Osteoblast (primary cell): ENCODE data around the gene C9. TPM values are rescaled to one million over a fixed set of nuclear protein-coding genes. Genes with fewer than 3 reads are reported as not detected.

ENCODE experiments used
- DNase-seq: peaks from one replicate; pipeline ENCODE4 v3.0.0; 2011; ENCODE audit warnings: low spot score, mixed read lengths; ENCODE audit not compliant: insufficient read length; ENCODE audit errors: missing footprints
- H2AFZ ChIP-seq: 2 replicates; pipeline ENCODE4 v1.6.0; 2011; ENCODE audit warnings: mild to moderate bottlenecking, low read length
- H3K27ac ChIP-seq: 2 replicates; pipeline ENCODE4 v1.5.1; 2011; ENCODE audit warnings: mild to moderate bottlenecking, low read depth, low read length, moderate library complexity
- H3K27me3 ChIP-seq: 2 replicates; pipeline ENCODE4 v1.6.0; 2012; ENCODE audit warnings: mild to moderate bottlenecking, control low read depth, inconsistent platforms, low read length, moderate library complexity; ENCODE audit not compliant: insufficient read depth
- H3K36me3 ChIP-seq: 2 replicates; pipeline ENCODE4 v1.5.1; 2011; ENCODE audit warnings: mild to moderate bottlenecking, low read length, control low read depth, moderate library complexity; ENCODE audit not compliant: insufficient read depth
- H3K4me1 ChIP-seq: 2 replicates; pipeline ENCODE4 v1.5.1; 2011; ENCODE audit warnings: mild to moderate bottlenecking, low read length, control low read depth, moderate library complexity; ENCODE audit not compliant: insufficient read depth
- H3K4me2 ChIP-seq: 2 replicates; pipeline ENCODE4 v1.6.0; 2011; ENCODE audit warnings: mild to moderate bottlenecking, low read length; ENCODE audit not compliant: insufficient read depth
- H3K4me3 ChIP-seq: fragments of 200-600 bp; sonication (generic); 3 replicates; pipeline ENCODE4 v1.5.1; 2012; ENCODE audit warnings: mild to moderate bottlenecking, low read length, inconsistent platforms; ENCODE audit not compliant: insufficient read depth
- H3K79me2 ChIP-seq: 2 replicates; pipeline ENCODE4 v1.6.0; 2012; ENCODE audit warnings: mild to moderate bottlenecking, low read length, control low read depth, inconsistent platforms; ENCODE audit not compliant: insufficient read depth
- H3K9me3 ChIP-seq: 2 replicates; pipeline ENCODE4 v1.5.1; 2011; ENCODE audit warnings: low read depth, low read length, control low read depth
- H4K20me1 ChIP-seq: 2 replicates; pipeline ENCODE4 v1.6.0; 2012; ENCODE audit warnings: mild to moderate bottlenecking, low read length, control low read depth; ENCODE audit not compliant: insufficient read depth
- total RNA-seq: library from RNA; depleted of rRNA; stranded (reverse); fragments of >200 nt; gene quantifications from 2 replicates; pipeline ENCODE4 v1.2.3, GENCODE V29; 2012
- TF ChIP-seq, protein P1 (sequence below): IDR thresholded peaks from 2 replicates; pipeline ENCODE4 v1.5.1; 2011; ENCODE audit warnings: mild to moderate bottlenecking, low read depth, low read length, moderate library complexity; ENCODE audit errors: extremely low read depth

Gene C9
- total RNA-seq, 1 donor, result 0.36 TPM

DNA sequence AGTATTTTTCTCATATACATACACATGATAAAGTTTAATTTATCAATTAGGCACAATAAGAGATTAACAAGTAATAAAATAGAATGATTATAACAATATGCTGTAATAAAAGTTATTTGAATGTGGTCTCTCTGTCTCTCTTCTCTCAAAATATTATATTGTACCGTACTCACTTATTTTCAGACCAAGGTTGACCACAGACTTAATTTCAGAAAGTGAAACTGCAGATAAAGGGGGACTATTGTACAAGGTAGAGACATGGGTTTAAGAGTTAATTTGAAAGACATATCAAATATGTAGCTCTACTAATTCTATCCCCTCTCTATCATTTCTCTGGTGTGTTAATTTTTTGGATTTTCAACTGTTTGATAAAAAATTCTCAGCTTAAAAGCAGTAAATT is 20.0 kb upstream of the C9 start:
- no peak overlapping the region for H3K27ac ChIP-seq
- H3K4me1 ChIP-seq, result no peaks in the 10 kb centered on the region
- no peak for DNase-seq
- H3K4me3 ChIP-seq, result no peak overlapping the region
- H3K9me3 ChIP-seq, result no peaks in the 10 kb centered on the region
- TF ChIP-seq, protein P1, sequence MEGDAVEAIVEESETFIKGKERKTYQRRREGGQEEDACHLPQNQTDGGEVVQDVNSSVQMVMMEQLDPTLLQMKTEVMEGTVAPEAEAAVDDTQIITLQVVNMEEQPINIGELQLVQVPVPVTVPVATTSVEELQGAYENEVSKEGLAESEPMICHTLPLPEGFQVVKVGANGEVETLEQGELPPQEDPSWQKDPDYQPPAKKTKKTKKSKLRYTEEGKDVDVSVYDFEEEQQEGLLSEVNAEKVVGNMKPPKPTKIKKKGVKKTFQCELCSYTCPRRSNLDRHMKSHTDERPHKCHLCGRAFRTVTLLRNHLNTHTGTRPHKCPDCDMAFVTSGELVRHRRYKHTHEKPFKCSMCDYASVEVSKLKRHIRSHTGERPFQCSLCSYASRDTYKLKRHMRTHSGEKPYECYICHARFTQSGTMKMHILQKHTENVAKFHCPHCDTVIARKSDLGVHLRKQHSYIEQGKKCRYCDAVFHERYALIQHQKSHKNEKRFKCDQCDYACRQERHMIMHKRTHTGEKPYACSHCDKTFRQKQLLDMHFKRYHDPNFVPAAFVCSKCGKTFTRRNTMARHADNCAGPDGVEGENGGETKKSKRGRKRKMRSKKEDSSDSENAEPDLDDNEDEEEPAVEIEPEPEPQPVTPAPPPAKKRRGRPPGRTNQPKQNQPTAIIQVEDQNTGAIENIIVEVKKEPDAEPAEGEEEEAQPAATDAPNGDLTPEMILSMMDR, result no peak
- no peak overlapping the region for H2AFZ ChIP-seq
- peaks cover 20% of the 10 kb centered on the region for H3K79me2 ChIP-seq
- H4K20me1 ChIP-seq, result peaks cover 6% of the 10 kb centered on the region
- peaks cover 98% of the 10 kb centered on the region for H3K36me3 ChIP-seq
- no peak overlapping the region for H3K4me2 ChIP-seq
- H3K27me3 ChIP-seq, result no peaks in the 10 kb centered on the region

GRCh38 chr5:39381376-39381775 is 17.1 kb upstream of the C9 start:
- H4K20me1 ChIP-seq, result peaks cover 12% of the 10 kb centered on the region
- peaks cover 98% of the 10 kb centered on the region for H3K36me3 ChIP-seq
- peaks cover 14% of the 10 kb centered on the region for H3K79me2 ChIP-seq
- DNase-seq, result no peak
- no peak overlapping the region for H2AFZ ChIP-seq
- TF ChIP-seq, protein P1, result no peak
- H3K4me2 ChIP-seq, result no peak overlapping the region
- H3K4me1 ChIP-seq, result no peaks in the 10 kb centered on the region
- H3K27me3 ChIP-seq, result no peaks in the 10 kb centered on the region
- H3K4me3 ChIP-seq, result no peak overlapping the region
- H3K27ac ChIP-seq, result no peak overlapping the region
- no peaks in the 10 kb centered on the region for H3K9me3 ChIP-seq

GRCh38 chr5:39379693-39380092 is 15.4 kb upstream of the C9 start:
- Histone ChIP-seq H3K27me3 (no peaks in the 10 kb centered on the region), H3K36me3 (peaks cover 100% of the 10 kb centered on the region), H4K20me1 (peaks cover 18% of the 10 kb centered on the region), H3K4me1 (no peaks in the 10 kb centered on the region), H3K27ac (no peak overlapping the region), H2AFZ (no peak overlapping the region), H3K79me2 (peaks cover 8% of the 10 kb centered on the region), H3K4me2 (no peak overlapping the region), H3K4me3 (no peak overlapping the region), H3K9me3 (no peaks in the 10 kb centered on the region)
- TF ChIP-seq, protein P1, result no peak
- no peak for DNase-seq

DNA sequence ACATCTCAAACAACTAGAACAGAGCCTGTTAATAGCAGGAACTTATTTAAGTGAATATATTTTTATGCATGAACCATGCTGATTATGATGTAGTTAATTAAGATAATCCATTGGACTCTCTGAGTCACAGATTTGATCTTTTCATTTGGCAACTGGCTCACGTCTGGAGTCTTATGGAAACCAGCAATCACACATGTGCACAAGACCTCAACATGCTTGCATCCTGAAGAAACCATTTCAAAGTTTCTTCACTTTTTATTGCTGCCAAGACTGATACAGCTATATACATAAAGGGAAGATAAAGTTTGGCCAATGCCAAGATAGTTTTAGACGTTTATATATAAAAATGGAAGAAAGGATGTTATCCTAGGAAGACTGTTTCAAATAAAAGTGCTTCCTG is 13.3 kb upstream of the C9 start:
- Histone ChIP-seq H4K20me1 (peaks cover 18% of the 10 kb centered on the region), H3K79me2 (peaks cover 8% of the 10 kb centered on the region), H3K27ac (no peak overlapping the region), H3K4me2 (no peak overlapping the region), H3K36me3 (peaks cover 100% of the 10 kb centered on the region), H3K4me3 (no peak overlapping the region), H3K9me3 (no peaks in the 10 kb centered on the region), H2AFZ (no peak overlapping the region), H3K27me3 (no peaks in the 10 kb centered on the region), H3K4me1 (no peaks in the 10 kb centered on the region)
- TF ChIP-seq, protein P1, result no peak
- peak; percentile 58 for DNase-seq
